ENCODE measurements around the gene UROC1. TPM values are rescaled to one million over a fixed set of nuclear protein-coding genes. Genes with fewer than 3 reads are reported as not detected.

Gene UROC1
- total RNA-seq, 4 donors from 2014 or later: not detected

DNA sequence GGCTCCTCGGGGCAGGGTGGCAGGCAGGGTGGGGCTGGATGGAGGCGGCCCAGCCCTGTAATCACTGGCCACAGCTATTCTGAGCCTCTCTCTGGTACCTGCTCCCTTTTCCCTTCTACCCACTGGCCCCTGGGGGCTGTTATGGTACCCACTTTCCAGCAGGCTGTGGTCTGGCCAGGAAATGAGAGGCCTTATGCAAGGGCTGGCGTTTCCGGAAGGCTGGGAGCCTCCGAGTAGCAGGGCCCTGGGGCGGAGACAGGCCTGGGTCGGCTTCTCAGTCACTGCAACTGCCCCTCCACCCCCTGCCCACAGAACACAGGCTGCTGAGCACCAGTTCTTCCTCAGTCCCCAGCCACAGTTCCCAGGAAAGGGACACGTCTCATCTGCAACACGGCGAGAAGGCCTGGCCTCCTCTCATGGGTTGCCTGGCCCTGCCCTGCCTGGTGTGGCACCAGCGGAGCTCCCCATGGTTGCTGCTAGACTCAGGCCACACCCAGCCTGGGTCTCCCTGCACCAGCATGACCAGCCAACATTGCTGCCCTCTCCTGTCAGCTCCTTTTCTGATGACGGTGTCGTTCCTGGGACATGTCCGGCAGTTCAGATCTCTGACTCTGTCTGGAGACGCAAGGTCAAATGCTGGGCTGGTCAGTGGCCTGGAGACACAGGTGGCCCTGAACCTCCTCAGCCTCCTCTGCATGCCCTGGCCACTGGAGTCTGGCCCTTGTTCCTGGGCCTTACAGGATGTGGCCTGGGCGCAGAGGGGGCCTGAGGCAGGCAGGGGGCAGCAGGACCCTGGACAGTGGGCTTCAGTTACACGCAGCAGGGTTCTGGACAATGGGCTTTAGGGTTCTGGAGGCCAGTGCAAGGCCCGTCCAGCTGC is 12.8 kb upstream of the UROC1 start:
- Histone ChIP-seq H3K4me1 (no peaks in the 10 kb centered on the region), H3K9me3 (no peaks in the 10 kb centered on the region), H3K27me3 (no peaks in the 10 kb centered on the region), H3K36me3 (no peaks in the 10 kb centered on the region), H3K4me3 (no peak overlapping the region), H3K27ac (peak overlapping the region in 1 of 4 donors; percentile 11)
- 65 to 80% methylated on average over 15 to 17 of the region's 18 CpGs for WGBS, 2 donors
- TF ChIP-seq CTCF (IDR thresholded peaks at IDR 0.05): no peak
- TF ChIP-seq POLR2A (IDR thresholded peaks at IDR 0.05): no peak
- TF ChIP-seq EP300 (IDR thresholded peaks at IDR 0.05): no peak
- DNase-seq (ENCODE audit: low spot score in 2 of 2): no peak

GRCh38 chr3:126529585-126530170 is 12.1 kb upstream of the UROC1 start:
- DNase-seq (ENCODE audit: low spot score in 2 of 2): no peak
- no peak for TF ChIP-seq EP300 (IDR thresholded peaks at IDR 0.05)
- TF ChIP-seq CTCF (IDR thresholded peaks at IDR 0.05): no peak
- TF ChIP-seq POLR2A (IDR thresholded peaks at IDR 0.05): no peak
- H3K27ac ChIP-seq: peak overlapping the region in 1 of 4 donors; percentile 11

DNA sequence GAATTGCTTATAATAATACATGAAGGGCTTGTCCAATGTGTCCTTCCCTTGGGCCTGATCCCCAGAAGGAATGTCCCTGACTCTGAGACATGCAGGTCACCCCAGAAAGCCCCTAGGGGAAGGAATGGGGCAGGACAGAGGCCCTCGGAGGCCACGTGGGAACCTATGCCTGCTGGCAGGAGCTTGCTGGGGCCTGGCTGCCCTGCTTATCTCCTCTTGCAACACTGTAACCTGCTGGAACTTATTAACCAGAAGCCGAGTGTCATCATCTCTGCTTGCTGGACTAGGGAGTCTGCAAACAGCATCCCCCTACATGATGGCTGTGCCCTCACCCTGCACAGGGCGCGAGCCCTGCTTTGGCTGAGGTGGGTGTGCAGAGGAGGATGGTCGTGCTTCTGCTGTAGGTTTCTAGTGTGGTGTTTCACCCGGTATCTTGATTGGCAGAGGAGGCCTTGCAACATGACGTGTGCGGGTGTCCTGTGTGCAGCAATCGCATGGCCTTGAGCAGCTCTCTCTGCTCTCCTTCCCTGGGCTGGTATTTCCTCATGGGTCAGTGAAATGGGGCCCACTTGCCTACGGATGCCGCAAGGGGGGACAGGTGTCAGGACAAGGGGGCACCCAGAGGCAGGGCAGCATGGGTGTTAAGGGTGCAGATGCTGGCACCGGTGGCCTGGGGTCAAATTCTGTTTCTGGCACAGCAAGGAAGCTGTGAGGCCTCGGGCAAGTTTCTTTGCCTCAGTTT is 11.4 kb upstream of the UROC1 start:
- TF ChIP-seq POLR2A (IDR thresholded peaks at IDR 0.05) (no peak), EP300 (IDR thresholded peaks at IDR 0.05) (no peak), CTCF (IDR thresholded peaks at IDR 0.05) (no peak)
- Histone ChIP-seq H3K4me3 (no peak overlapping the region), H3K27me3 (peaks cover 0 to 11% of the 10 kb centered on the region in 2 donors), H3K9me3 (no peaks in the 10 kb centered on the region), H3K27ac (no peak overlapping the region), H3K36me3 (no peaks in the 10 kb centered on the region), H3K4me1 (peaks cover 0 to 11% (median 3%) of the 10 kb centered on the region in 4 donors)
- DNase-seq (ENCODE audit: low spot score in 2 of 2): no peak
- 76 to 89% methylated on average over 12 to 14 of the region's 14 CpGs for WGBS, 2 donors

More at GRCh38 chr3:126529585-126530170, 12.1 kb upstream of the UROC1 start:
- H3K9me3 ChIP-seq: no peaks in the 10 kb centered on the region
- no peaks in the 10 kb centered on the region for H3K36me3 ChIP-seq
- peaks cover 0 to 4% (median under 1%) of the 10 kb centered on the region in 4 donors for H3K4me1 ChIP-seq
- no peak overlapping the region for H3K4me3 ChIP-seq
- WGBS, 2 donors: 43 to 55% methylated on average over 7 of the region's 7 CpGs
- peaks cover 0 to 6% of the 10 kb centered on the region in 2 donors for H3K27me3 ChIP-seq

DNA sequence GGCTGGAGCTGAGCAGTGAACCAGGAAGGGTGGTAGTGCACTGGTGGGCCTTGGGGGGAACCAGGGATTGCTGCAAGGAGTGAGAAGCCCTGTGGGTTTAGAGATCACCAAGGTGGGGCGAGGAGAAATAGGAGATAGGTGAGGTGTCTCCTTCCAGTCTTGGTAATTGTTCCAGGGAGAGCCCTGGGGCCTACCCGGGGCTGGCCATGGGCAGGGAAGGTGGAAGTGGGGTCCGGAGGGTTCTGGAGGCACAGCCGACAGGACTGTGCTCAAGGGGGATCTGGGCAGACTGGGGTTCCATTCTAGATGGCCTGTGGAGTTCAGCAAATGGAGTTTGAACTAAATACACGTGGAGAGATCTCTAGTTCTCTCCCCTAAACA is 10.8 kb upstream of the UROC1 start:
- Histone ChIP-seq H3K4me3 (no peak overlapping the region), H3K4me1 (peaks cover 0 to 17% (median 3%) of the 10 kb centered on the region in 4 donors), H3K27me3 (peaks cover 0 to 17% of the 10 kb centered on the region in 2 donors), H3K27ac (no peak overlapping the region), H3K36me3 (no peaks in the 10 kb centered on the region), H3K9me3 (no peaks in the 10 kb centered on the region)
- 77 to 83% methylated on average over 5 of the region's 5 CpGs for WGBS, 2 donors
- TF ChIP-seq CTCF (IDR thresholded peaks at IDR 0.05) (no peak), POLR2A (IDR thresholded peaks at IDR 0.05) (no peak), EP300 (IDR thresholded peaks at IDR 0.05) (no peak)
- no peak for DNase-seq (ENCODE audit: low spot score in 2 of 2)
